ENCODE data around the gene ZNF354B. TPM values are rescaled to one million over a fixed set of nuclear protein-coding genes. Genes with fewer than 3 reads are reported as not detected.

ZNF354B gene
- total and polyA plus RNA-seq, 2 of the 13 experiments (the other 11 are each of a cell fraction or from before 2014, with no cell fraction given): 7.8 to 10.3 TPM

- TF ChIP-seq NONO (IDR thresholded peaks at IDR 0.05) (no peak), NONO (CRISPR knock-in tag; conservative IDR thresholded peaks at IDR 0.05) (peak; percentile 65), TRIM22 (IDR thresholded peaks at IDR 0.05) (no peak), RXRB (CRISPR knock-in tag; IDR thresholded peaks at IDR 0.05; ENCODE audit: borderline replicate concordance) (peak; percentile 64; the same call in 1 of the 2 replicates), ESRRA (CRISPR knock-in tag; IDR thresholded peaks at IDR 0.05; ENCODE audit: low read depth) (no peak), PLSCR1 (CRISPR knock-in tag; IDR thresholded peaks at IDR 0.05; ENCODE audit: borderline replicate concordance) (0 out of 2 replicates have a peak, but pooled peaks have one; percentile 38), NFIB (CRISPR knock-in tag; IDR thresholded peaks at IDR 0.05; ENCODE audit: borderline replicate concordance) (no peak), CREBL2 (CRISPR knock-in tag; IDR thresholded peaks at IDR 0.05; ENCODE audit: borderline replicate concordance) (peak; percentile 34; the same call in 1 of the 2 replicates), GPN1 (CRISPR knock-in tag; IDR thresholded peaks at IDR 0.05; ENCODE audit: borderline replicate concordance) (no peak), CCDC6 (CRISPR knock-in tag; IDR thresholded peaks at IDR 0.05) (peak; percentile 88), MTERF4 (CRISPR knock-in tag; IDR thresholded peaks at IDR 0.05) (no peak), ZFP91 (CRISPR knock-in tag; IDR thresholded peaks at IDR 0.05; ENCODE audit: borderline replicate concordance) (peak; percentile 61; the same call in 1 of the 2 replicates), ZBTB7B (CRISPR knock-in tag; IDR thresholded peaks at IDR 0.05) (no peak), GTF2F1 (IDR thresholded peaks at IDR 0.05; ENCODE audit: low read length) (no peak), SNAPC2 (CRISPR knock-in tag; IDR thresholded peaks at IDR 0.05) (no peak), ZBTB2 (CRISPR knock-in tag; IDR thresholded peaks at IDR 0.05; ENCODE audit: low read depth) (no peak), RARG (CRISPR knock-in tag; IDR thresholded peaks at IDR 0.05; ENCODE audit: low read depth) (no peak), NR1H2 (CRISPR knock-in tag; IDR thresholded peaks at IDR 0.05; ENCODE audit: borderline replicate concordance, low read depth) (no peak), BATF2 (CRISPR knock-in tag; IDR thresholded peaks at IDR 0.05) (no peak)
These were observed at the start of gene ZNF354B (continued) for GRCh38 chr5:178859625-178860521.

Data from HepG2 (cell line).